Testis (tissue), 2 donors: ENCODE measurements around the gene PIGU.

Source experiments
- CTCF ChIP-seq, 3 experiments: fragments of 450-650 bp in 2 of 3; fragments of 200-600 bp in 1 of 3; sonication (generic) in 1 of 3; IDR thresholded peaks; one replicate each; pipeline ENCODE4 v1.5.1; 2016 to 2019; ENCODE audit warnings: antibody characterized with exemption in 3 of 3, mild to moderate bottlenecking in 2 of 3, moderate library complexity in 1 of 3
- POLR2A ChIP-seq: fragments of 450-650 bp; IDR thresholded peaks from one replicate; pipeline ENCODE4 v1.6.1; 2017; ENCODE audit warnings: antibody characterized with exemption, mild to moderate bottlenecking, moderate library complexity

- TF ChIP-seq CTCF (IDR thresholded peaks at IDR 0.05) (no peak), POLR2A (no peak)
These were observed 97.5 kb downstream of the PIGU start for GRCh38 chr20:34579191-34579978.
